Measurements from ENCODE around the gene NTN1. TPM values are rescaled to one million over a fixed set of nuclear protein-coding genes. Genes with fewer than 3 reads are reported as not detected.

NTN1 gene
- total RNA-seq, 1 donor from 2014 or later = 4.1 TPM

- Histone ChIP-seq H3K36me3 (no peaks in the 10 kb centered on the region), H3K27me3 (peaks cover 18% of the 10 kb centered on the region), H3K4me1 (no peaks in the 10 kb centered on the region), H3K9me3 (no peaks in the 10 kb centered on the region), H3K27ac (no peak overlapping the region), H3K4me3 (no peak overlapping the region)
- no peak for DNase-seq
- TF ChIP-seq CTCF (IDR thresholded peaks at IDR 0.05) = no peak
- intact Hi-C loops (cut with DNase I) = no loop called here
- ATAC-seq = no peak
Measured at GRCh38 chr17:9233761-9234160, 212.5 kb downstream of the NTN1 start.

GRCh38 chr17:9234389-9234945, 213.2 kb downstream of the NTN1 start:
- ATAC-seq = no peak
- no peak for TF ChIP-seq CTCF (IDR thresholded peaks at IDR 0.05)
- Histone ChIP-seq H3K36me3 (no peaks in the 10 kb centered on the region), H3K4me3 (no peak overlapping the region), H3K9me3 (no peaks in the 10 kb centered on the region), H3K4me1 (peaks cover 7% of the 10 kb centered on the region), H3K27ac (no peak overlapping the region), H3K27me3 (peaks cover 18% of the 10 kb centered on the region)
- DNase-seq = no peak
- intact Hi-C loops (cut with DNase I) = no loop called here

GRCh38 chr17:9235346-9235745, 214.0 kb downstream of the NTN1 start:
- no peak for DNase-seq
- Histone ChIP-seq H3K4me1 (peaks cover 10% of the 10 kb centered on the region), H3K27ac (no peak overlapping the region), H3K4me3 (no peak overlapping the region), H3K9me3 (no peaks in the 10 kb centered on the region), H3K27me3 (peaks cover 13% of the 10 kb centered on the region), H3K36me3 (no peaks in the 10 kb centered on the region)
- intact Hi-C loops (cut with DNase I) = no loop called here
- no peak for ATAC-seq
- no peak for TF ChIP-seq CTCF (IDR thresholded peaks at IDR 0.05)

- Histone ChIP-seq H3K9me3 (no peaks in the 10 kb centered on the region), H3K4me3 (no peak overlapping the region), H3K36me3 (no peaks in the 10 kb centered on the region), H3K27me3 (peaks cover 13% of the 10 kb centered on the region), H3K27ac (no peak overlapping the region), H3K4me1 (peaks cover 19% of the 10 kb centered on the region)
- no peak for TF ChIP-seq CTCF (IDR thresholded peaks at IDR 0.05)
- DNase-seq (no peak), ATAC-seq (no peak)
- intact Hi-C loops (cut with DNase I) = no loop called here
Measured at GRCh38 chr17:9236286-9237052, 215.2 kb downstream of the NTN1 start.

GRCh38 chr17:9237053-9237410, 215.7 kb downstream of the NTN1 start:
- Histone ChIP-seq H3K27ac (no peak overlapping the region), H3K27me3 (peaks cover 10% of the 10 kb centered on the region), H3K4me3 (no peak overlapping the region), H3K36me3 (no peaks in the 10 kb centered on the region), H3K9me3 (no peaks in the 10 kb centered on the region), H3K4me1 (peaks cover 21% of the 10 kb centered on the region)
- no peak for TF ChIP-seq CTCF (IDR thresholded peaks at IDR 0.05)
- ATAC-seq (no peak), DNase-seq (no peak)
- intact Hi-C loops (cut with DNase I) = no loop called here

Measured in upper lobe of right lung (tissue), 1 donor.